HAP-1 (cell line): ENCODE results near the gene COL25A1.
"Not testable (repeated sequence)": the region's sequence is repeated elsewhere in the genome, so short reads cannot be mapped to it uniquely, and the experiment has no call there.

Source experiments
- DNase-seq, 2 experiments: peaks; one replicate each; pipeline ENCODE4 v3.0.0-alpha.2; 2016 to 2020; ENCODE audit warnings: low spot score in 2 of 2
- H3K27me3 ChIP-seq: fragments of 250-450 bp; sonication (Bioruptor Pico); 2 replicates; pipeline ENCODE4 v1.5.1; 2020; ENCODE audit warnings: low read depth, mild to moderate bottlenecking, moderate library complexity
- H3K36me3 ChIP-seq: fragments of 250-450 bp; sonication (Bioruptor Pico); replicated peaks from 2 replicates; pipeline ENCODE4 v1.5.1; 2020; ENCODE audit warnings: mild to moderate bottlenecking
- H3K4me1 ChIP-seq: fragments of 250-450 bp; sonication (Bioruptor Pico); 2 replicates; pipeline ENCODE4 v1.5.1; 2020; ENCODE audit warnings: mild to moderate bottlenecking
- H3K4me3 ChIP-seq: fragments of 250-450 bp; sonication (Bioruptor Pico); 2 replicates; pipeline ENCODE4 v1.5.1; 2020; ENCODE audit warnings: mild to moderate bottlenecking, moderate library complexity
- H3K9me3 ChIP-seq: fragments of 250-450 bp; sonication (Bioruptor Pico); 2 replicates; pipeline ENCODE4 v1.5.1; 2020; ENCODE audit warnings: mild to moderate bottlenecking, moderate library complexity
- in situ Hi-C: fragments of 300-500 bp; cut with MboI; formaldehyde crosslinking; loops from 3 replicates; pipeline ENCODE4 v1.14.3; 2020; ENCODE audit warnings: low sequenced_read_pairs, inconsistent platforms, mixed read lengths

The COL25A1 gene

DNA sequence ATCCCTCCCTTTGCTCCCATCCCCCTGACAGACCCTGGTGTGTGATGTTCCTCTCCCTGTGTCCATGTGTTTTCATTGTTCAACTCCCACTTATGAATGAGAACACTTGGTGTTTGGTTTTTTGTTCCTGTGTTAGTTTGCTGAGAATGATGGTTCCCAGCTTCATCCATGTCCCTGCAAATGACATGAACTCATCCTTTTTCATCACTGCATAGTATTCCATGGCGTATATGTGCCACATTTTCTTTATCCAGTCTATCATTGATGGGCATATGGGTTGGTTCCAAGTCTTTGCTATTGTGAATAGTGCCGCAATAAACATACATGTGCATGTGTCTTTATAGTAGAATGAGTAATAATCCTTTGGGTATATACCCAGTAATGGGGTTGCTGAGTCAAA lies 164.3 kb downstream of the COL25A1 start:
- H3K4me1 ChIP-seq, H3K27me3 ChIP-seq, in situ Hi-C loops, DNase-seq, H3K9me3 ChIP-seq, H3K36me3 ChIP-seq, H3K4me3 ChIP-seq: not testable (repeated sequence)

DNA sequence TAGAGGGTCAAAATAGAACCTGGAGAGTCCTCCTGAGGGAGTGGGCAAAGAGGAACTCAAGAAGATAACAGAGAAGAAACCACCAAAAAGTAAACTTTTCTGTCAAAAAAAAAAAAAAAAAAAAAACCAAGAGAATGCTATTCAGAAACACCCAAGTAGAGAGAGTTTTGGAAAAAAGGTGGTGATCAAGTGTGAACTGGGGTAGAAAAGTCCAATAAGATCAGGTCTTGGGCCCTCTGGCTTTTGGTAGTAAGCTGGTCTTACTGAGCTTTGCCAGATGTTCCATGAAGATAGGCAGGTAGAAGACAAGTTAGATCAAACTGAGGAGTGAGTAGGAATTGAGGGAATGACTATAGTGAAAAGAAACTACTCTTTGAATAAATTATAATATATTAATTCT lies 167.5 kb downstream of the COL25A1 start:
- no peaks in the 10 kb centered on the region for H3K9me3 ChIP-seq

DNA sequence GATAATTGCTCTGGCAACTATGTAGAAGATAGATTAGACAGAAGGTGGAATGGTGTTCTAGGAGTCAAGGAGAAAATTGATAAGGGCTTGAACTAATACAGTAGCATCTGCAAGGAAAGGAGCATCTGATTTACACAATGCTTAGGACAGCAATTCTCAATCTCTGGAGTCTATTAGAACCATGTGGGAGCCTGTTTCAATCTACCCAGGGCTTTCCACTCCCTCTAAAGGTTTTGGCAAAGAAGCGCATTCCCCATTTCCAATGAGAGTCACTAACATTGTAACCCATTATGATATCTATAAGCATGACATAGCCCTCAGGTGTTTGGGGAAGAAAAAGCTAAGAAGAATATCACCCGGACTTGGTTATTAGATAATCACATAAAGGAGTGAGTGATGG lies 168.2 kb downstream of the COL25A1 start:
- Histone ChIP-seq H3K4me1 (no peaks in the 10 kb centered on the region), H3K27me3 (no peaks in the 10 kb centered on the region), H3K9me3 (no peaks in the 10 kb centered on the region), H3K36me3 (no peaks in the 10 kb centered on the region), H3K4me3 (no peak overlapping the region)
- in situ Hi-C loops = no loop called here
- DNase-seq = no peak

More for the DNA sequence above, 167.5 kb downstream of the COL25A1 start:
- DNase-seq = no peak
- no peaks in the 10 kb centered on the region for H3K4me1 ChIP-seq
- no peak overlapping the region for H3K4me3 ChIP-seq
- in situ Hi-C loops = no loop called here
- no peaks in the 10 kb centered on the region for H3K27me3 ChIP-seq
- no peaks in the 10 kb centered on the region for H3K36me3 ChIP-seq

DNA sequence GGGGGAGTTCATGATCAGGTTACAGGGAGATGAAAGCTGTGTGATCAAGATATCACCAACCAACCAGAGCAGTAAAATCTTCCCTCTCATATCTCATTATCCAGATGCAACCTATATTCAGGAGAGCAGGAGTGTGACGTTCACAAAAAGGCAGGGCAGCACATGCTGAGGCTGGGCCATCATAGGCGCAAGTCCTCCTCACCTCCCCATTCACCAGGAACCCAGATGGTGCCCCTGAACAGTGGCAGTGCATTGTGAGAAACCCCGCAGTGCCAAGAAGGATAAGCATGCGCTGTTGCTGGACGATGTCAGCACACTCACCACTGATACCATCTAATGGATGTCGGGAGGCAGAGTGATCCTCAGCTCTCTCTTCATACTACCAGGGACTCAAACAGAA lies 170.9 kb downstream of the COL25A1 start:
- no peaks in the 10 kb centered on the region for H3K27me3 ChIP-seq

DNA sequence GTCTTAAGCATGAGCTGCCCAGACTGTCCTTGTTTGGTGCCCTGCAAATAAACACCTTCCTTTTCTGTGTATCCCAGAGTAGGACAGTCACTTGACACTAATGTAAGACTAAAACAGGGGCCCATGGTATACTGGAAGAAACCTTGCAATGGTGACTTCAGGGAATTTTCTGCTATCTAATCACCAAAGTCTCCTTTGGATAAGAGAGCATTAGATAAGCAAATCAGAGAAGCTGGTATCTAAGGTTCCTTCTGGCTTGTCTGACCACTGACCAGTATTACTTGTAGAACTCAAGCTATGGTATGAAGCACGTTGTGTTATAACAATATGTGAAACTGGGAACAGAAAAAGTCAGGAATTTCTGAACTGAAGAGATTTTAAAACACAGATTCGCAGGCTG lies 173.9 kb downstream of the COL25A1 start:
- in situ Hi-C loops = no loop called here
- Histone ChIP-seq H3K4me1 (no peaks in the 10 kb centered on the region), H3K9me3 (no peaks in the 10 kb centered on the region), H3K27me3 (no peaks in the 10 kb centered on the region), H3K4me3 (no peak overlapping the region), H3K36me3 (no peaks in the 10 kb centered on the region)
- no peak for DNase-seq

More for the DNA sequence above, 170.9 kb downstream of the COL25A1 start:
- H3K36me3 ChIP-seq = no peaks in the 10 kb centered on the region
- no peak for DNase-seq
- H3K4me1 ChIP-seq = no peaks in the 10 kb centered on the region
- no peak overlapping the region for H3K4me3 ChIP-seq
- H3K9me3 ChIP-seq = no peaks in the 10 kb centered on the region
- in situ Hi-C loops = no loop called here

DNA sequence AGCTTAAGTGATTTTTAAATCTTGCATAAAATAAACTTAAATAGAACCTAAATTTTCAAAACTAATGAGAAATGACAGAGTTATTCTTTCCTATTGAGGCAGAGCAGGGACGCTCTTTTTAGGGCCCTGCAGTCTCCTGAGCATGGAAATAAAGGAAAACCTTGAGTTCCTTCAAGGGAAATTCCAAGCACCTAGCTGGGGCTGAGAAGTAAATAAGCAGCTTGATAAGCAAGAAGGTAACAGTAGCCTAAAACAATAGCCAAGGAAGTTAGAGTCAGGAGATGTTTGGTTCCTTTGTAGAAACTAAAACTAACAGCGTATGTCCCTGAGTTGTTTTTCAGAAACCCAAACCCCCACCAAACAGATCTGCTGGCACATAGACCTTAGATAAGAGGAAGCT lies 174.6 kb downstream of the COL25A1 start:
- DNase-seq = no peak
- Histone ChIP-seq H3K9me3 (no peaks in the 10 kb centered on the region), H3K36me3 (no peaks in the 10 kb centered on the region), H3K27me3 (no peaks in the 10 kb centered on the region), H3K4me1 (no peaks in the 10 kb centered on the region), H3K4me3 (no peak overlapping the region)
- in situ Hi-C loops = no loop called here

DNA sequence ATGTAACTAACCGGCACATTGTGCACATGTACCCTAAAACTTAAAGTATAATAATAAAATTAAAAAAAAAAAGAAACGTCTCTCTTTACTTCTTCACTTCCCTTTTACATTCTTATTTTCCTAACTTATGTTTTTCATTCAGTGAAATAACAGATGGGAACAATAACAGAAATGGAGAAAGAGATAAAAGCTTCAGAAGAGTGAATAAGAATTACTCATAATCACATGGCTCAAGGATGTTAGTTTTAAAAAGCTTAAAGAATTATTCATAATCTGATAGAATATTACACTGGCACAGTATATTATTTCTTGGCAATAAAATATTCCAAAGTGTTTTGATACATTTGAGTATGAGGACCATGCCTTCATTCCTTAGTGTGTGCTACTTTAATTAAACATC lies 175.6 kb downstream of the COL25A1 start:
- in situ Hi-C loops = no loop called here
- Histone ChIP-seq H3K9me3 (no peaks in the 10 kb centered on the region), H3K36me3 (no peaks in the 10 kb centered on the region), H3K4me3 (no peak overlapping the region), H3K27me3 (no peaks in the 10 kb centered on the region), H3K4me1 (no peaks in the 10 kb centered on the region)
- no peak for DNase-seq

DNA sequence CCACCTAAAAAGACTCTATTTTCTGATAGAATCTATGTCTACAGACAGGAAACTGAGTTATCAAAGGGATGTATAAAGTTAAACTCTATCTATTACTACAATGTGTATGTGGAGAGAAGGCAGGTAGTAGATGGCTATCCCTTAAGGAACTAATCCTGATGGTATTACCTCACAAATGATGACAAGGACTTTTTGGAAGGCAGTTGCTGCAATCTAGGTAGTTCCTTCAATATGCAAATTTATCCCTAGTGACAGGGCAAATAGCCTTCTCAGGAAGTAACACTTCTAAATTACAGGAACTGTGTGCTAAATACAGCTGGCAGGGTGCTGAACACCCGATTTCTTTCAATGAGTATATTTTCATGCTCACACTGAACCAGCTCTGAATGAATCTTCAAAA lies 177.4 kb downstream of the COL25A1 start:
- H3K27me3 ChIP-seq = no peaks in the 10 kb centered on the region
- no peak for DNase-seq
- in situ Hi-C loops = no loop called here
- no peaks in the 10 kb centered on the region for H3K36me3 ChIP-seq
- H3K9me3 ChIP-seq = no peaks in the 10 kb centered on the region
- H3K4me1 ChIP-seq = no peaks in the 10 kb centered on the region
- H3K4me3 ChIP-seq = no peak overlapping the region

DNA sequence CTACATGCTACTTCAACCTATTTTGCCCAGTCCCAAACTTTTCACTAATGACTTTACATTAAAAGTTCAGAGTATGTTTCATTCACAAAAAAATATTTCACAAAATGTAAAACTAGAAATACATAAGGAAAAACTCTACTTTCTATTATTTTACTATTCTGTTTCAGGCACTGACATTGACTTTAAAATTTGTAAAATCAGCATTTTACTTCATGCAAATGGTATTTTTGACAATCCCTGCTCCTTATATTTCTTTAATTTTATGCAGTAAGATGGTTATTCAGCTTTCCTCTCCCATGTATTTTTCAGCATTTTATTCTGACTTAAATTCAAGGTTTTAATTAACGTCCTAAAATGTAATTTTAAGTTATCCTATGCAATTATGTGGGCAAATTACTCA lies 178.5 kb downstream of the COL25A1 start:
- DNase-seq = no peak
- in situ Hi-C loops = no loop called here
- H3K4me1 ChIP-seq = no peaks in the 10 kb centered on the region
- H3K4me3 ChIP-seq = no peak overlapping the region
- H3K9me3 ChIP-seq = no peaks in the 10 kb centered on the region
- no peaks in the 10 kb centered on the region for H3K27me3 ChIP-seq
- H3K36me3 ChIP-seq = no peaks in the 10 kb centered on the region

DNA sequence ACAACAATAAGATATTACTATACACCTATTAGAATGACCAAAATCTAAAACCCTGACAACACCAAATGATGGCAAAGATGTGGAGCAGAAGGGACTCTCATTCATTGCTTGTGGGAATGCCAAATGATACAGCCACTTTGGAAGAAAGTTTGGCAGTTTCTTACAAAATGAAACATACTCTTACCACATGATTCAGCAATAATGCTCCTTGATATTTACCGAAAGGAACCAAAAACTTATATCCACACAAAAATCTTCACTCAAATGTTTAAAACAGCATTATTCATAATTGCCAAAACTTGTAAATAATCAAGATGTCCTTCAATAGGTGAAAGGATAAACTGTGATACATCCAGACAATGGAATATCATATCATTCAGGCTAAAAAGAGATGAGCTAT lies 180.9 kb downstream of the COL25A1 start:
- in situ Hi-C loops = no loop called here
- no peaks in the 10 kb centered on the region for H3K4me1 ChIP-seq
- DNase-seq = no peak
- H3K9me3 ChIP-seq = no peaks in the 10 kb centered on the region
- no peaks in the 10 kb centered on the region for H3K36me3 ChIP-seq
- no peak overlapping the region for H3K4me3 ChIP-seq
- no peaks in the 10 kb centered on the region for H3K27me3 ChIP-seq

DNA sequence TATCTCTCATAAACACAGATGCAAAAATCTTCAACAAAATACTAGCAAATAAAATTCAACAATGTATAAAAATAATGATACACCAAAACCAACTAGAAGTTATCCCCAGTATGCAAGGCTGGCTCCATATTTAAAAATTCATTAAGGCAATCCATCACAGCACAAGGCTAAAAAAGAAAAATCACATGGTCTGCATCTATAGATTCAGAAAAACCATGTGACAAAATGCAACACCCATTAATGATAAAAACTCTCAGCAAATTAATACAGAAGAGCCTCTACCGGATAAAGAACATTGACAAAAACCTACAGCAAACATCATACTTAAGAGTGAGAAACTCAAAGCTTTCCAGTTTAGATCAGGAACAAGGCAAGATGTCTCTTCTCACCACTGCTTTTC lies 182.6 kb downstream of the COL25A1 start:
- Histone ChIP-seq H3K27me3 (no peaks in the 10 kb centered on the region), H3K36me3 (no peaks in the 10 kb centered on the region), H3K4me1 (no peaks in the 10 kb centered on the region), H3K4me3 (no peak overlapping the region), H3K9me3 (no peaks in the 10 kb centered on the region)
- no peak for DNase-seq
- in situ Hi-C loops = no loop called here

DNA sequence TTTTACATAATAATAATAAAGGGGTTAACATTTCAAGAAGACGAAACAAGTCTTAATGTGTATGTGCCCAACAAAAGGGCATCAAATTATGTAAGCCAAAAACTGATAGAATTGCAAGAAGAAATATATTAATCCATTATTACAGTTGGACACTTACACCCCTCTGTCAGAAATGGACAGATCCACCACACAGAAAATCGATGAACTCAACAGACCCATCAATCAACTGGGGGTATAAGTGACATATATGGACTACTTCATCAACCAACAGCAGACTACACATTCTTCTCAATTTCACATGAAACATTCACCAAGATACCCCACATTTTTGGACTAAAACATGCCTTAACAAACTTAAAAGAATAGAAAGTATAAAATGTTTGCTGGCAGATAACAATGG lies 183.8 kb downstream of the COL25A1 start:
- H3K27me3 ChIP-seq = no peaks in the 10 kb centered on the region
- no peaks in the 10 kb centered on the region for H3K9me3 ChIP-seq
- in situ Hi-C loops = no loop called here
- DNase-seq = no peak
- no peaks in the 10 kb centered on the region for H3K36me3 ChIP-seq
- no peak overlapping the region for H3K4me3 ChIP-seq
- H3K4me1 ChIP-seq = no peaks in the 10 kb centered on the region

DNA sequence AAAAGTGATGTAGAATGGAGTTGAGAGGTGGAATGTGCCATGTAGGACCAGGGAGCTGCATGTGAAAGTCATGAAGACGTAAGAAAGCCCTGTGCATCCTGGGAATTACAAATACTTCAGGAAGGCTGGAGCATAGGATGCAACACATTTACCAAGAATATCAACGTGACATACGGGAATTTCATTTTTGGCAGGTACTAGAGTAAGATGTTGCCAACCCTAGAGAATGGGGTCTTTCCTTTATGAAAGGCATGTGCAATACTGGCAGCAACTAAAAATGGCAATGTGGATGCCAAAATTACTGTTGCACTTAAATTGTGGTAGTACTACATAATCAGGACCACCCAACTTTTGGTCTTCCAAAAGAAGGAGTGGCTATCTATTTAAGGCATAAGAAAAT lies 188.0 kb downstream of the COL25A1 start:
- H3K36me3 ChIP-seq = no peaks in the 10 kb centered on the region
- no peak overlapping the region for H3K4me3 ChIP-seq
- no peaks in the 10 kb centered on the region for H3K27me3 ChIP-seq
- H3K4me1 ChIP-seq = no peaks in the 10 kb centered on the region
- in situ Hi-C loops = no loop called here
- no peaks in the 10 kb centered on the region for H3K9me3 ChIP-seq
- no peak for DNase-seq

DNA sequence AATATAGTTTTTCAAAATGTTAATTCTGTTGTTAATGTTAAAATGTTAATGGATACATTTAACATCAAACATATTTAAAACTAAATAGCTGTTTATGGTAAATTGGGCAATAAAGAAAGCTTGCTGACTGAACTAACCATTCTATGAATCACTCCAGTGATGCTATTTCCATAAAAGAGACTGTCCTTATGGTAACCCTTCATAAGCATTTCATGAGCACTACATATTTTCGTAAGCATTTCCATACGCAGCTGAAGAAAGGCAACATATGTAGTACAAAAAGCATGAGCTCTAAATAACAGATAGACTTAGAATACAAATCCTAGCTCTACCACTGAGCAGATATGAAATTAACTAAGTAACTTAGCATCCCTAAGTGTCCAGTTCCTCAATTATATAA lies 188.9 kb downstream of the COL25A1 start:
- in situ Hi-C loops = no loop called here

DNA sequence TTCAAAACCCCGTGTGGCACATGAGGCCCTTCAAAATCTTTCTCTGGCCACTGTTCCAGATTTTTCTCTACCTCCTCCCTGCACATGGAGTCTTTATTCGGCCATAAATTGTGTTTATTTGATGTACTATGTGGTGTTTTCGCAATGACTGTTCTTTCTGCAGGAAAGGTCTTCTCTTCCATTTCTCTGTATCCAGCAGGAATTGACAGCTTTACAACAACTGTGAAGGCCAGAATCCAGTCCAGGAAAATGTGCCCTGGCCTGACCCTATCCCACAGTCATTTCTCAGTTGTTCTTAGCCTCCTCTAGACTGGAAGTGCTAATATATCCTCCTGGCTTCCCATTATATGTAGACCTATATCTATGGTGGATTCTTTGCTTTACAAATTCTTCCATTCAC lies 191.4 kb downstream of the COL25A1 start:
- Histone ChIP-seq H3K4me3 (no peak overlapping the region), H3K4me1 (no peaks in the 10 kb centered on the region), H3K9me3 (no peaks in the 10 kb centered on the region), H3K36me3 (no peaks in the 10 kb centered on the region), H3K27me3 (no peaks in the 10 kb centered on the region)
- DNase-seq = no peak
- in situ Hi-C loops = no loop called here

More for the DNA sequence above, 188.9 kb downstream of the COL25A1 start:
- H3K36me3 ChIP-seq = no peaks in the 10 kb centered on the region
- H3K4me1 ChIP-seq = no peaks in the 10 kb centered on the region
- H3K27me3 ChIP-seq = no peaks in the 10 kb centered on the region
- H3K9me3 ChIP-seq = no peaks in the 10 kb centered on the region
- no peak overlapping the region for H3K4me3 ChIP-seq
- DNase-seq = no peak
